ENCODE measurements around the gene CDC42SE1. TPM values are rescaled to one million over a fixed set of nuclear protein-coding genes. Genes with fewer than 3 reads are reported as not detected.

Gene CDC42SE1
- total RNA-seq, 4 donors from 2014 or later, result 13.2 to 31.7 (median 22.8) TPM

DNA sequence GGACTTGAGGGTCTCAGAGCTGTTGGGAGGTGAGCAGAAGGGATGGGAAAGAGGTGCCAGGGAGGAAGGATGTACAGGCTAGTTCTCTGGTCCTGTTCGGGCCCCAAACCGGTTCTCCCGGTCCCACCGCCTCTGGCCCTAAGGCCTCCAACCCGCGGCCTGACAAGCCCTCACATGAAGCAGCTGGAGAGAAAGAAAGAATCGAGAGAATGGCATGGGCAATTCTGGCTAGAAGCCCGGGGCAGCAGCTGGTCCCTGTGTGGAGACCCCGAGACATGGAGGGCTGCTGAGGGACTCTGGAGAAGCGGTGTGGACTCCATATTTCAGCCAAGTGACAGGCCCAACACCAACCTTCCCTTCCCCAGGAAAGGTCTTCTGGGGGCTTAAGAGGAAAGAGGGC, 730 bp downstream of the CDC42SE1 start:
- Histone ChIP-seq H3K27ac (peak overlapping the region; percentile 90 to 98 (median 94)), H3K27me3 (no peaks in the 10 kb centered on the region), H3K36me3 (peaks cover 6 to 26% of the 10 kb centered on the region in 2 donors), H3K4me1 (peaks cover 28 to 35% of the 10 kb centered on the region in 2 donors), H3K4me3 (peak overlapping the region; percentile 90 to 98 (median 94)), H3K9me3 (no peaks in the 10 kb centered on the region)
- in situ Hi-C loops (cut with MboI; ENCODE audit: low sequenced_read_pairs in 4 of 4), result no loop called here
- DNase-seq, result no peak
- intact Hi-C loops (cut with DNase I; ENCODE audit: low total_unique reads), result loop anchor here (1.0 to 5.0 kb wide), 2 partner anchors 34 to 51 kb away; partner anchors contain the start of genes MINDY1 and PRUNE1
- TF ChIP-seq, protein P1, sequence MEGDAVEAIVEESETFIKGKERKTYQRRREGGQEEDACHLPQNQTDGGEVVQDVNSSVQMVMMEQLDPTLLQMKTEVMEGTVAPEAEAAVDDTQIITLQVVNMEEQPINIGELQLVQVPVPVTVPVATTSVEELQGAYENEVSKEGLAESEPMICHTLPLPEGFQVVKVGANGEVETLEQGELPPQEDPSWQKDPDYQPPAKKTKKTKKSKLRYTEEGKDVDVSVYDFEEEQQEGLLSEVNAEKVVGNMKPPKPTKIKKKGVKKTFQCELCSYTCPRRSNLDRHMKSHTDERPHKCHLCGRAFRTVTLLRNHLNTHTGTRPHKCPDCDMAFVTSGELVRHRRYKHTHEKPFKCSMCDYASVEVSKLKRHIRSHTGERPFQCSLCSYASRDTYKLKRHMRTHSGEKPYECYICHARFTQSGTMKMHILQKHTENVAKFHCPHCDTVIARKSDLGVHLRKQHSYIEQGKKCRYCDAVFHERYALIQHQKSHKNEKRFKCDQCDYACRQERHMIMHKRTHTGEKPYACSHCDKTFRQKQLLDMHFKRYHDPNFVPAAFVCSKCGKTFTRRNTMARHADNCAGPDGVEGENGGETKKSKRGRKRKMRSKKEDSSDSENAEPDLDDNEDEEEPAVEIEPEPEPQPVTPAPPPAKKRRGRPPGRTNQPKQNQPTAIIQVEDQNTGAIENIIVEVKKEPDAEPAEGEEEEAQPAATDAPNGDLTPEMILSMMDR (IDR thresholded peaks at IDR 0.05 in 4 of 5, conservative IDR thresholded peaks at IDR 0.05 in 1 of 5), result no peak
- TF ChIP-seq POLR2A (IDR thresholded peaks at IDR 0.05), result no peak
- ATAC-seq, result no peak

DNA sequence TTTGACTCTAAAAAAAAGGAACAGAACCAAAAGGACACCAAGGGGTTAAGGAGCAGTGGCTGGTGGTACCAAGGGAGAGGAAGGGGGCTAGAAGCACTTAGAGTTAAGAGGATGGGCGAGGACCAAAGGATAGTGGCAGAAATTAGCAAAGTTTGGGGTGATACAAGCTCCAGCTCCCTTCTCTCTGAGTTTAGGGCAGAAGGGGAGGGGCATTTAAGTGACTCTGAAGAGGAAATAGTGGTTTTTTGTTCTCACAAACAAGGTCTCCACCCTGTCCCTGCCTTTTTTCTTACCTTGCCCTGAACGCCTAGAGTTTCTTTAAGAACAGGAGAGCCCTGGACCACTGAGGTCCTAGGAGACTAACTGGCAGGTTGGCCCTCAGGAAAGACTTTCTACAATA, 3.3 kb downstream of the CDC42SE1 start:
- no peak for ATAC-seq

DNA sequence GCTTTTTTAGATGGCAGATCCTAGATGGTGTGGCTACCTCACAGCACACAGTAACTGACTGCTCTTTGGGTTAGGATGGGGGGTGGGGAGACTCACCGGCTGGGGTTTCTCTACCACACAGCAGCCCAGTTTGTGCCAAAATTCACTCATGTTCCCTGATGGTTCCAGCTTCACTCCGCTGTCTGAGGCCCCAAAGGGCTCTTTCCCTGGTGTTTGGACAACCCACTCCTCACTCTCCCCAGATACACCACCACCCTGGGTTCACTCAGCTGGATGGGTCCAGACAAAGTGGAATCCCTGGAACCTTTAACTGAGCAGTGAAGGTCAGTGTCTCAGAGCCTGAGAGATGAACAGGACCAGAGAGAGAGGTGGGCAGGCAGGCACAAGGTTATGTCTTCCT, 3.8 kb downstream of the CDC42SE1 start:
- Histone ChIP-seq H3K4me3 (no peak overlapping the region), H3K27ac (peak overlapping the region; percentile 90 to 98 (median 94)), H3K4me1 (peaks cover 28 to 35% of the 10 kb centered on the region in 2 donors), H3K36me3 (peaks cover 6 to 49% of the 10 kb centered on the region in 2 donors), H3K27me3 (no peaks in the 10 kb centered on the region), H3K9me3 (no peaks in the 10 kb centered on the region)
- intact Hi-C loops (cut with DNase I; ENCODE audit: low total_unique reads) (loop anchor here (5.0 kb wide), 1 partner anchor 48 kb away; the partner anchor contains the start of genes MINDY1 and PRUNE1), in situ Hi-C loops (cut with MboI; ENCODE audit: low sequenced_read_pairs in 4 of 4) (no loop called here)
- ATAC-seq, result no peak
- DNase-seq, result no peak
- no peak for TF ChIP-seq POLR2A (IDR thresholded peaks at IDR 0.05)
- TF ChIP-seq, protein P1 (IDR thresholded peaks at IDR 0.05 in 4 of 5, conservative IDR thresholded peaks at IDR 0.05 in 1 of 5), result no peak

More for the DNA sequence above, 3.3 kb downstream of the CDC42SE1 start:
- Histone ChIP-seq H3K27me3 (no peaks in the 10 kb centered on the region), H3K36me3 (peaks cover 6 to 49% of the 10 kb centered on the region in 2 donors), H3K9me3 (no peaks in the 10 kb centered on the region), H3K4me3 (peak overlapping the region in 1 of 4 donors; percentile 94), H3K4me1 (peaks cover 28 to 35% of the 10 kb centered on the region in 2 donors), H3K27ac (peak overlapping the region; percentile 90 to 98 (median 94))
- intact Hi-C loops (cut with DNase I; ENCODE audit: low total_unique reads), result loop anchor here (5.0 kb wide), 1 partner anchor 49 kb away; the partner anchor contains the start of genes MINDY1 and PRUNE1
- no peak for DNase-seq
- TF ChIP-seq, protein P1 (IDR thresholded peaks at IDR 0.05 in 4 of 5, conservative IDR thresholded peaks at IDR 0.05 in 1 of 5), result no peak
- peak in 1 of 2 donors; percentile 5 for TF ChIP-seq POLR2A (IDR thresholded peaks at IDR 0.05)
- in situ Hi-C loops (cut with MboI; ENCODE audit: low sequenced_read_pairs in 4 of 4), result no loop called here

DNA sequence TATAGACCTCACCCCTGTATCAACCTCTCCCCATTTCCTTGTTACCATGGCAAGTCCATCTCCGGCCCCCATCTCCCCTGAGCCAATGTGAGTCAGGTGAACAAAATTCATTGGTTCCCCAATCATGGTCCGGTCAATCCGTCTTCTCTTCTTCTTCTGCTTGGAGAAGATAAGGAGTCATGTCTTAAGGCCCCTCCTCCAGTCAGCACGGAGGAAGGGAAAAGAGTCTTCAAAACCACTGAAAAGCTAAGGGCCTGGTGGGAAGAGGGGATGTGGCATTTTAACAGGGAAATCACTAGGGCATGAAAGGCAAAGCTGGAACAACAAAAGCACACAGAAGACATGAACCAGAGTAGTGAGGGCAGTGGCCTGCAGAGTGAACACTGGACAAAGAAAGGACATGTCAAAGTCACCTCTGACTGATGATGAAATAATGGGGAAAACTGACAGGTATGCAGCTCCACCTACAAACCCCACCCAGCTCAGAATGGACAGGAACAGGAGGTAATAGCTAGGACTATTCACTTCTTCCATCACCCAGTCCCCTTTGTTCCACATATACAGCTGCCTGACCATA, 4.4 kb downstream of the CDC42SE1 start:
- peaks cover 28 to 31% of the 10 kb centered on the region in 2 donors for H3K4me1 ChIP-seq
- H3K36me3 ChIP-seq, result peaks cover 6 to 49% of the 10 kb centered on the region in 2 donors
- TF ChIP-seq, protein P1 (IDR thresholded peaks at IDR 0.05 in 4 of 5, conservative IDR thresholded peaks at IDR 0.05 in 1 of 5), result no peak
- no peak for TF ChIP-seq POLR2A (IDR thresholded peaks at IDR 0.05)
- no peak overlapping the region for H3K4me3 ChIP-seq
- ATAC-seq (no peak), DNase-seq (no peak)
- intact Hi-C loops (cut with DNase I; ENCODE audit: low total_unique reads) (loop anchor here (5.0 kb wide), 1 partner anchor 48 kb away; the partner anchor contains the start of genes MINDY1 and PRUNE1), in situ Hi-C loops (cut with MboI; ENCODE audit: low sequenced_read_pairs in 4 of 4) (no loop called here)
- peak overlapping the region; percentile 90 to 98 (median 94) for H3K27ac ChIP-seq
- no peaks in the 10 kb centered on the region for H3K27me3 ChIP-seq
- no peaks in the 10 kb centered on the region for H3K9me3 ChIP-seq
